BLaER1 (cell line): ENCODE measurements around the gene PIK3C3.

Experiments used
- H3K27ac ChIP-seq: shearing (Covaris generic); formaldehyde crosslinking; 2 replicates; pipeline ENCODE4 v1.8.1; 2022
- H3K27me3 ChIP-seq: shearing (Covaris generic); formaldehyde crosslinking; 2 replicates; pipeline ENCODE4 v1.8.1; 2022
- H3K36me3 ChIP-seq: shearing (Covaris generic); formaldehyde crosslinking; 2 replicates; pipeline ENCODE4 v1.8.1; 2022
- H3K4me1 ChIP-seq: shearing (Covaris generic); formaldehyde crosslinking; 2 replicates; pipeline ENCODE4 v1.8.1; 2022
- H3K4me2 ChIP-seq: shearing (Covaris generic); formaldehyde crosslinking; 2 replicates; pipeline ENCODE4 v1.8.1; 2022
- H3K4me3 ChIP-seq: shearing (Covaris generic); formaldehyde crosslinking; 2 replicates; pipeline ENCODE4 v1.8.1; 2022
- H3K9ac ChIP-seq: shearing (Covaris generic); formaldehyde crosslinking; 2 replicates; pipeline ENCODE4 v1.8.1; 2022
- H3K9me3 ChIP-seq: shearing (Covaris generic); formaldehyde crosslinking; 2 replicates; pipeline ENCODE4 v1.8.1; 2022
- H4K20me1 ChIP-seq: shearing (Covaris generic); formaldehyde crosslinking; 2 replicates; pipeline ENCODE4 v1.8.1; 2022
- Cebpa-rat ChIP-seq: shearing (Covaris generic); IDR thresholded peaks from 2 replicates; pipeline ENCODE4 v1.8.1; 2022

The PIK3C3 gene

GRCh38 chr18:41965634-41966255 lies 10.7 kb downstream of the PIK3C3 start:
- no peaks in the 10 kb centered on the region for H3K9me3 ChIP-seq
- no peak for TF ChIP-seq Cebpa-rat
- H3K4me1 ChIP-seq, result no peaks in the 10 kb centered on the region
- peaks cover 70% of the 10 kb centered on the region for H3K36me3 ChIP-seq
- H3K4me3 ChIP-seq, result no peak overlapping the region
- H3K27me3 ChIP-seq, result no peaks in the 10 kb centered on the region
- H3K27ac ChIP-seq, result no peak overlapping the region
- peaks cover 47% of the 10 kb centered on the region for H4K20me1 ChIP-seq
- H3K4me2 ChIP-seq, result no peak overlapping the region
- H3K9ac ChIP-seq, result no peak overlapping the region

GRCh38 chr18:41966943-41967342 lies 11.9 kb downstream of the PIK3C3 start:
- no peak overlapping the region for H3K27ac ChIP-seq
- no peak overlapping the region for H3K4me3 ChIP-seq
- H3K4me1 ChIP-seq, result peaks cover 11% of the 10 kb centered on the region
- H3K9ac ChIP-seq, result no peak overlapping the region
- TF ChIP-seq Cebpa-rat, result no peak
- no peak overlapping the region for H3K4me2 ChIP-seq
- H3K36me3 ChIP-seq, result peaks cover 72% of the 10 kb centered on the region
- H4K20me1 ChIP-seq, result peaks cover 37% of the 10 kb centered on the region
- no peaks in the 10 kb centered on the region for H3K27me3 ChIP-seq
- H3K9me3 ChIP-seq, result no peaks in the 10 kb centered on the region

GRCh38 chr18:41967680-41968079 lies 12.6 kb downstream of the PIK3C3 start:
- Histone ChIP-seq H3K4me2 (no peak overlapping the region), H3K4me3 (no peak overlapping the region), H3K9ac (no peak overlapping the region), H4K20me1 (peaks cover 30% of the 10 kb centered on the region), H3K27ac (no peak overlapping the region), H3K4me1 (peaks cover 18% of the 10 kb centered on the region), H3K27me3 (no peaks in the 10 kb centered on the region), H3K9me3 (no peaks in the 10 kb centered on the region), H3K36me3 (peaks cover 67% of the 10 kb centered on the region)
- no peak for TF ChIP-seq Cebpa-rat

- TF ChIP-seq Cebpa-rat, result no peak
- Histone ChIP-seq H3K27ac (no peak overlapping the region), H3K4me1 (peaks cover 37% of the 10 kb centered on the region), H3K4me3 (no peak overlapping the region), H3K36me3 (peaks cover 63% of the 10 kb centered on the region), H3K27me3 (no peaks in the 10 kb centered on the region), H4K20me1 (peaks cover 28% of the 10 kb centered on the region), H3K9ac (no peak overlapping the region), H3K9me3 (no peaks in the 10 kb centered on the region), H3K4me2 (no peak overlapping the region)
Measured at GRCh38 chr18:41969881-41970280, 14.8 kb downstream of the PIK3C3 start.

GRCh38 chr18:41972067-41972925 lies 17.3 kb downstream of the PIK3C3 start:
- H3K9ac ChIP-seq, result no peak overlapping the region
- no peaks in the 10 kb centered on the region for H3K27me3 ChIP-seq

GRCh38 chr18:41973983-41974382 lies 18.9 kb downstream of the PIK3C3 start:
- no peak for TF ChIP-seq Cebpa-rat
- H4K20me1 ChIP-seq, result peaks cover 7% of the 10 kb centered on the region; the same call in 1 of the 2 replicates
- H3K4me1 ChIP-seq, result peaks cover 38% of the 10 kb centered on the region
- H3K4me3 ChIP-seq, result no peak overlapping the region
- no peaks in the 10 kb centered on the region for H3K27me3 ChIP-seq
- H3K9me3 ChIP-seq, result no peaks in the 10 kb centered on the region
- peaks cover 59% of the 10 kb centered on the region for H3K36me3 ChIP-seq
- H3K9ac ChIP-seq, result no peak overlapping the region
- H3K27ac ChIP-seq, result no peak overlapping the region
- no peak overlapping the region for H3K4me2 ChIP-seq

More at GRCh38 chr18:41972067-41972925, 17.3 kb downstream of the PIK3C3 start:
- H3K4me2 ChIP-seq, result peak overlapping the region; percentile 71
- H4K20me1 ChIP-seq, result peaks cover 11% of the 10 kb centered on the region; the same call in 1 of the 2 replicates
- H3K9me3 ChIP-seq, result no peaks in the 10 kb centered on the region
- no peak for TF ChIP-seq Cebpa-rat
- H3K27ac ChIP-seq, result peak overlapping the region; percentile 54; the same call in 1 of the 2 replicates
- peaks cover 57% of the 10 kb centered on the region for H3K36me3 ChIP-seq
- peaks cover 38% of the 10 kb centered on the region for H3K4me1 ChIP-seq
- H3K4me3 ChIP-seq, result no peak overlapping the region; the same call in 1 of the 2 replicates

GRCh38 chr18:41974796-41975201 lies 19.8 kb downstream of the PIK3C3 start:
- Histone ChIP-seq H3K36me3 (peaks cover 55% of the 10 kb centered on the region), H3K9me3 (no peaks in the 10 kb centered on the region), H3K27me3 (no peaks in the 10 kb centered on the region), H3K9ac (no peak overlapping the region), H3K4me3 (no peak overlapping the region), H3K4me1 (peaks cover 38% of the 10 kb centered on the region), H4K20me1 (peaks cover 9% of the 10 kb centered on the region; the same call in 1 of the 2 replicates), H3K27ac (no peak overlapping the region), H3K4me2 (no peak overlapping the region)
- TF ChIP-seq Cebpa-rat, result no peak

- peaks cover 50% of the 10 kb centered on the region for H3K36me3 ChIP-seq
- H3K4me3 ChIP-seq, result no peak overlapping the region
- no peak overlapping the region for H3K4me2 ChIP-seq
Measured at GRCh38 chr18:41975284-41975683, 20.2 kb downstream of the PIK3C3 start.

GRCh38 chr18:41977233-41977632 lies 22.2 kb downstream of the PIK3C3 start:
- peaks cover 44% of the 10 kb centered on the region for H3K36me3 ChIP-seq
- peaks cover 25% of the 10 kb centered on the region for H3K4me1 ChIP-seq
- H3K27me3 ChIP-seq, result no peaks in the 10 kb centered on the region
- no peak overlapping the region for H3K27ac ChIP-seq
- H3K4me2 ChIP-seq, result no peak overlapping the region
- no peak overlapping the region for H3K9ac ChIP-seq
- no peak overlapping the region for H3K4me3 ChIP-seq
- H4K20me1 ChIP-seq, result peaks cover 9% of the 10 kb centered on the region; the same call in 1 of the 2 replicates
- TF ChIP-seq Cebpa-rat, result no peak
- H3K9me3 ChIP-seq, result no peaks in the 10 kb centered on the region

More at GRCh38 chr18:41975284-41975683, 20.2 kb downstream of the PIK3C3 start:
- no peaks in the 10 kb centered on the region for H3K9me3 ChIP-seq
- TF ChIP-seq Cebpa-rat, result no peak
- no peaks in the 10 kb centered on the region for H3K27me3 ChIP-seq
- no peak overlapping the region for H3K9ac ChIP-seq
- peaks cover 9% of the 10 kb centered on the region; the same call in 1 of the 2 replicates for H4K20me1 ChIP-seq
- H3K27ac ChIP-seq, result no peak overlapping the region
- peaks cover 38% of the 10 kb centered on the region for H3K4me1 ChIP-seq
